ENCODE results near the gene KAZN.

Gene KAZN

GRCh38 chr1:15067148-15067547, 468.7 kb downstream of the KAZN start:
- no peak for DNase-seq (ENCODE audit: extremely low read depth, low read depth)
- TF ChIP-seq, protein P1, sequence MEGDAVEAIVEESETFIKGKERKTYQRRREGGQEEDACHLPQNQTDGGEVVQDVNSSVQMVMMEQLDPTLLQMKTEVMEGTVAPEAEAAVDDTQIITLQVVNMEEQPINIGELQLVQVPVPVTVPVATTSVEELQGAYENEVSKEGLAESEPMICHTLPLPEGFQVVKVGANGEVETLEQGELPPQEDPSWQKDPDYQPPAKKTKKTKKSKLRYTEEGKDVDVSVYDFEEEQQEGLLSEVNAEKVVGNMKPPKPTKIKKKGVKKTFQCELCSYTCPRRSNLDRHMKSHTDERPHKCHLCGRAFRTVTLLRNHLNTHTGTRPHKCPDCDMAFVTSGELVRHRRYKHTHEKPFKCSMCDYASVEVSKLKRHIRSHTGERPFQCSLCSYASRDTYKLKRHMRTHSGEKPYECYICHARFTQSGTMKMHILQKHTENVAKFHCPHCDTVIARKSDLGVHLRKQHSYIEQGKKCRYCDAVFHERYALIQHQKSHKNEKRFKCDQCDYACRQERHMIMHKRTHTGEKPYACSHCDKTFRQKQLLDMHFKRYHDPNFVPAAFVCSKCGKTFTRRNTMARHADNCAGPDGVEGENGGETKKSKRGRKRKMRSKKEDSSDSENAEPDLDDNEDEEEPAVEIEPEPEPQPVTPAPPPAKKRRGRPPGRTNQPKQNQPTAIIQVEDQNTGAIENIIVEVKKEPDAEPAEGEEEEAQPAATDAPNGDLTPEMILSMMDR (IDR thresholded peaks at IDR 0.05; ENCODE audit: low read depth, low read length), result no peak

- no peak for DNase-seq (ENCODE audit: extremely low read depth, low read depth)
- TF ChIP-seq, protein P1 (IDR thresholded peaks at IDR 0.05; ENCODE audit: low read depth, low read length), result no peak
Observed at GRCh38 chr1:15068152-15068551, 469.7 kb downstream of the KAZN start.

DNA sequence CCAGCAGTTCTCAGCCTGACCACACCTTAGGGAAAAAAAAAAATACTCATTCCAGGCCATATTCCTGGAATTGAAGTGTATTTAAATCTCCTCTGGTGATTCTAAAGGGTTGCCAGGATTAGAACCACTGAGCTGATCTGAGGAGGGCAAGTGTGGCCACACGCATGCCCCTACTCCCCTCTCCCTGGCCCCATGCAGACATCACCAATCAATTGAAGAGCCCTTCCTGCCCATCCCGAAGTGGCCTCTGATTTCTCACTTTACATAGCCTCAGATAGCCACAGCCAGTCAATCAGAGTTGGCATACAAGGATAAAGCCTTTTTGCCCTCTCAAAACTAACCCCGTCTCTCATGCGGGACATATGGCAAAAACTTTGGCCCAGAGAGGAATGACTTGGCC, 470.5 kb downstream of the KAZN start:
- no peak for DNase-seq (ENCODE audit: extremely low read depth, low read depth)
- TF ChIP-seq, protein P1 (IDR thresholded peaks at IDR 0.05; ENCODE audit: low read depth, low read length), result no peak

GRCh38 chr1:15070145-15070748, 471.8 kb downstream of the KAZN start:
- no peak for DNase-seq (ENCODE audit: extremely low read depth, low read depth)
- TF ChIP-seq, protein P1 (IDR thresholded peaks at IDR 0.05; ENCODE audit: low read depth, low read length), result no peak

- TF ChIP-seq, protein P1 (IDR thresholded peaks at IDR 0.05; ENCODE audit: low read depth, low read length), result no peak
- DNase-seq (ENCODE audit: extremely low read depth, low read depth), result no peak
Observed at GRCh38 chr1:15071936-15072335, 473.5 kb downstream of the KAZN start.

DNA sequence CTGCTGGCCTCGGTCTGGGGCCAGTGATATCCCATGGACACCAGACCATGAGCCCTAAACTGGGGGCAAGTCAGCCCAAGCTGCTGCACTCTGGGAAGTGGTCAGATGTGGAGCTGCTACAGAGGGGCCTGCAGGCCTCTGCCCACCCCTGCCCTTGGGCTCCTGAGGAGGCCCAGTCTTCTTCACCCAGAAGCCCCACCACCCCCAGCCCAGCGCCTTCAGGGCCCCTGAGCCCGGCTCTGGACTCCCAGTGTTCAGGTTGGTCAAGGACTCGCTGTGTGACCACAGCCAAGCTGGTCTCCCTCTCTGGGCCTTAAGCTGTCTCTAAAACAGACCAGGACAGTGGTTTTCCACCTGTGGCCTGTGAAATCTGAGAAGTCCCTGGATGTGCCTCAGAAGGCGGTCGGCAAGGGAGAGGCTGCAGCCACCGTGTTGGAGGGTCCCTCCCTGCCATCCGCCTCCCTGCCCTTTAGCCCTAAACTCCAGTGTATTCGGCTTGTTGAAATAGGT, 475.4 kb downstream of the KAZN start:
- TF ChIP-seq, protein P1 (IDR thresholded peaks at IDR 0.05; ENCODE audit: low read depth, low read length), result no peak
- DNase-seq (ENCODE audit: extremely low read depth, low read depth), result no peak

DNA sequence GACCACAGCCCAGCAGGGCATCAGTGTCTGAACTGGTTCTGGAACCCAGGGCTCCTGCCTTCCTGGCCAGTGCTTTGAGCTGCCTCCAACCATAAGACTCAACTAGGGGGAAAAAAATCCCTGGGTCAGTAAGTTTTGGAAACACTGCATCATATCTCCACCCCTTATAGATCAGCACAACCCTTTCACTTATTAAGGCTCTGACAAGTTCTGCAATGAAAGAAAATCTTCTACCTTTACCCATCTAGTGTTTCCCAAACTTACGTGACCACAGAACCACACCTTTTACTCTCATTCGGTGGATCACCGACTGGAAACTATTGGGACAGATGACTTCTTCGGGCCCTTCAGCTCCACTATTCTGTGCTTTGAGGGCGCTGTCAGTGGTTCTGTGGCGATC, 476.7 kb downstream of the KAZN start:
- TF ChIP-seq, protein P1 (IDR thresholded peaks at IDR 0.05; ENCODE audit: low read depth, low read length), result no peak
- no peak for DNase-seq (ENCODE audit: extremely low read depth, low read depth)
